Memory B cell (primary cell): ENCODE measurements around the gene PARP16.

Experiments
- ATAC-seq: fragments of 150-1000 bp; cut with Tn5 transposase; 2 replicates; pipeline ENCODE4 v1.10.0; 2021; ENCODE audit warnings: low read depth, mild to moderate bottlenecking, moderate library complexity
- DNase-seq, 2 donors: peaks; one replicate each; pipeline ENCODE4 v3.0.0; 2022; ENCODE audit warnings: low spot score in 2 of 2
- H3K27ac Mint-ChIP-seq: one replicate; pipeline ENCODE4 v1.8.0; 2022; ENCODE audit warnings: mild to moderate bottlenecking, moderate library complexity, mixed read lengths
- H3K27me3 Mint-ChIP-seq: one replicate; pipeline ENCODE4 v1.8.0; 2022; ENCODE audit warnings: mixed read lengths
- H3K36me3 Mint-ChIP-seq: one replicate; pipeline ENCODE4 v1.8.0; 2022; ENCODE audit warnings: mild to moderate bottlenecking, mixed read lengths
- H3K4me1 Mint-ChIP-seq: one replicate; pipeline ENCODE4 v1.8.0; 2022; ENCODE audit warnings: mixed read lengths
- H3K4me3 Mint-ChIP-seq: one replicate; pipeline ENCODE4 v1.8.0; 2022; ENCODE audit warnings: mild to moderate bottlenecking, moderate library complexity, mixed read lengths
- H3K9me3 Mint-ChIP-seq: one replicate; pipeline ENCODE4 v1.8.0; 2022; ENCODE audit warnings: mixed read lengths

Gene PARP16

DNA sequence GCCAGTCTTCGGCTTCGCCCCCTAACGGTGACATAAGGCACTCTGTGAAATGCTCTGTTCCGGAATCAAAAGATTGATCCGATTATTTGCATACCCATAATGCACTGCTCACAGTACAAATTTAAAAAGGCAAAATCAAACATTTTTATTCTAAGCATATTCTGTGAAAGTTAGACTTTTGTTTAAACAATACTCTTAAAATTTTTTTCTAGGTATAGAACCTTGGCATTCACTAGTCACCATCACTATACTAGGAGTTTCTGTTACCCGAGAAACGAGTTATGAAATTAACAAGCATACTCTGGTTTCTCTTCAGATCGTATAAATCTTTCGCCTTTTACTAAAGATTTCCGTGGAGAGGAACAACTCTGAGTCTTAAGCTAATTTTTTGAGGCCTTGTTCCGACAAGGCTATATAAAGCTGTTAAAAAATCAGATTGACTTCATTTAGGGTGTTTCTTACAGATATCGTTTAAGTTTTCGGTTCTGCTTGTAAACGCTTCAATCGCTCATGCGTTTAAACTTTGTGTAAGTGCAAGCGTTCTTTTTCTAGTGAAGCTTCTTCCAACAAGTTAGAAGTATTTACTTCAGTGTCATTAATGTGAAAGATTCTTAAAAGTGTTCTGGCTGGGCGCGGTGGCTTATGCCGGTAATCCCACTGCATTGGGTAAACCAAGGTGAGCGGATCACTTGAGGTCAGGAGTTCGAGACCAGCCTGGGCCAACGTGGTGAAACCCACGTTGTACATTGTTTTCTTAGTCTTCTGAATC is 17.9 kb upstream of the PARP16 start, which contains the start of gene RNU5B-1:
Gene RNU5B-1 (plus strand): TSS at position 297 of the 769 bp plus-strand sequence.
- H3K27me3 Mint-ChIP-seq: no peaks in the 10 kb centered on the region
- peaks cover 9% of the 10 kb centered on the region for H3K4me1 Mint-ChIP-seq
- ATAC-seq: peak; percentile 79
- peak within 1 kb of the TSS; percentile 100 for H3K27ac Mint-ChIP-seq
- H3K36me3 Mint-ChIP-seq: no peaks in the 10 kb centered on the region
- peak within 1 kb of the TSS; percentile 91 for H3K4me3 Mint-ChIP-seq
- H3K9me3 Mint-ChIP-seq: no peaks in the 10 kb centered on the region
- peak; percentile 68 to 87 for DNase-seq

- ATAC-seq (no peak), DNase-seq (no peak)
- Mint-ChIP-seq H3K27ac (peak overlapping the region; percentile 100), H3K4me3 (peak overlapping the region; percentile 91), H3K9me3 (no peaks in the 10 kb centered on the region), H3K36me3 (no peaks in the 10 kb centered on the region), H3K27me3 (no peaks in the 10 kb centered on the region), H3K4me1 (peaks cover 9% of the 10 kb centered on the region)
Measured at GRCh38 chr15:65303687-65304380, 17.2 kb upstream of the PARP16 start.

GRCh38 chr15:65302061-65302460 is 15.4 kb upstream of the PARP16 start:
- H3K4me1 Mint-ChIP-seq: peaks cover 9% of the 10 kb centered on the region
- H3K9me3 Mint-ChIP-seq: no peaks in the 10 kb centered on the region
- no peaks in the 10 kb centered on the region for H3K27me3 Mint-ChIP-seq
- no peak for DNase-seq
- no peak for ATAC-seq
- H3K4me3 Mint-ChIP-seq: no peak overlapping the region
- no peak overlapping the region for H3K27ac Mint-ChIP-seq
- no peaks in the 10 kb centered on the region for H3K36me3 Mint-ChIP-seq

DNA sequence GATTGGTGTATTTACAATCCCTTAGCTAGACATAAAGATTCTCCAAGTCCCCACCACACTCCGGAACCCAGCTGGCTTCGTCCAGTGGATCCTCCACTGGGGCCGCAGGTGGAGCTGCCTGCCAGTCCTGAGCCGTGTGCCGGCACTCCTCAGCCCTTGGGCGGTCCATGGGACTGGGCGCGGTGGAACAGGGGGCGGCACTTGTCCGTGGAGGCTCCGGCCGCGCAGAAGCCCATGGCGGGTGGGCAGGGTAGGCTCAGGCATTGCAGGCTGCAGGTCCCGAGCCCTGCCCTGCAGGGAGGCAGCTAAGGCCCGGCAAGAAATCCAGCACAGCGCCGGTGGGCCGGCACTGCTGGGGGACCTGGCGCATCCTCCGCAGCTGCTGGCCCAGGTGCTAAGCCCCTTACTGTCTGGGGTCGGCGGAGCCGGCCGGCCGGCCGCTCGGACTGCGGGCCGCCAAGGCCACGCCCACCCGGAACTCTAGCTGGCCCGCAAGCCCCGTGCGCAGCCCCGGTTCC is 14.3 kb upstream of the PARP16 start:
- no peaks in the 10 kb centered on the region for H3K9me3 Mint-ChIP-seq
- peaks cover 13% of the 10 kb centered on the region for H3K4me1 Mint-ChIP-seq
- H3K27me3 Mint-ChIP-seq: no peaks in the 10 kb centered on the region
- no peak for ATAC-seq
- DNase-seq: no peak
- H3K36me3 Mint-ChIP-seq: no peaks in the 10 kb centered on the region
- no peak overlapping the region for H3K4me3 Mint-ChIP-seq
- peak overlapping the region; percentile 84 for H3K27ac Mint-ChIP-seq

DNA sequence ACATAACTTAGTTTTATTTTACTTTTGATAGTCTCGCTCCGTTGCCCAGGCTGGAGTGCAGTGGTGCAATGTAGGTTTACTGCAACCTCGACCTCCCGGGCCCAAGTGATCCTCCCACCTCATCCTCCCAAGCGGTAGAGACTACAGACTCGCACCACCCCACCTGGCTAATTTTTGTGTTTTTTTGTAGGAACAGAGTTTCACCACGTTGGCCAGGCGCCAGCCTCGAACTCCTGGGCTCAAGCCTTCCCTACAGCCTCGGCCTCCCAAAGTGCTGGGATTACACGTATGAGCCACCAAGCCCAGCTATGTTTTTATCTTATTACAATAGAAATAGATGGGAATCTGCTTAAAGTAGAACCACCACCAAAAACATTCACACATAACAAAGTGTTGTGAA is 12.0 kb upstream of the PARP16 start:
- ATAC-seq: no peak
- no peak for DNase-seq
- Mint-ChIP-seq H3K4me3 (peak overlapping the region; percentile 39), H3K36me3 (no peaks in the 10 kb centered on the region), H3K27me3 (no peaks in the 10 kb centered on the region), H3K27ac (no peak overlapping the region), H3K4me1 (peaks cover 6% of the 10 kb centered on the region), H3K9me3 (no peaks in the 10 kb centered on the region)

GRCh38 chr15:65292938-65293518 is 6.3 kb upstream of the PARP16 start:
- Mint-ChIP-seq H3K4me3 (no peak overlapping the region), H3K4me1 (peaks cover 14% of the 10 kb centered on the region), H3K36me3 (no peaks in the 10 kb centered on the region), H3K9me3 (no peaks in the 10 kb centered on the region), H3K27ac (no peak overlapping the region), H3K27me3 (no peaks in the 10 kb centered on the region)
- no peak for ATAC-seq
- DNase-seq: no peak

GRCh38 chr15:65290228-65290627 is 3.5 kb upstream of the PARP16 start:
- ATAC-seq (no peak), DNase-seq (no peak)
- H3K36me3 Mint-ChIP-seq: no peaks in the 10 kb centered on the region
- H3K4me3 Mint-ChIP-seq: no peak overlapping the region
- no peaks in the 10 kb centered on the region for H3K27me3 Mint-ChIP-seq
- H3K27ac Mint-ChIP-seq: no peak overlapping the region
- no peaks in the 10 kb centered on the region for H3K9me3 Mint-ChIP-seq
- H3K4me1 Mint-ChIP-seq: peaks cover 23% of the 10 kb centered on the region

GRCh38 chr15:65289261-65289854 is 2.7 kb upstream of the PARP16 start:
- Mint-ChIP-seq H3K27me3 (no peaks in the 10 kb centered on the region), H3K27ac (no peak overlapping the region), H3K4me1 (peaks cover 23% of the 10 kb centered on the region), H3K9me3 (no peaks in the 10 kb centered on the region), H3K4me3 (no peak overlapping the region), H3K36me3 (no peaks in the 10 kb centered on the region)
- DNase-seq: no peak
- ATAC-seq: no peak

DNA sequence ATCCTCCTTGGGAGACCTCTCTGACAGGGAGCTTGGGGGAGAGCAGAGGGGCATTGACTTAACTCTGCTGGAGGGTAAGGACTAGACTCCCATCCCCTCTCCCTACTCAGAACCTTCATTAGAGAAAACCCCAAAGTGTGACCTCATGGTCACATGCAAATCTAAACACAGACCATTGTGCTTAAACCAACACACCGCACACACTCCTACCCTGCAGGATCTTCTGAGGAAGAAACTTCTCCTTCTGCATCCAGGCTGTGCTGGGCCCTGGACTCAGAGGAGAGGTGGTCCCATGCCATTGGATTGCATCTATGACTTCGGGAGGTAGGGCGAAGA is 805 bp upstream of the PARP16 start:
- Mint-ChIP-seq H3K36me3 (peaks cover 4% of the 10 kb centered on the region), H3K27ac (peak overlapping the region; percentile 91), H3K27me3 (no peaks in the 10 kb centered on the region), H3K4me3 (peak overlapping the region; percentile 93), H3K9me3 (no peaks in the 10 kb centered on the region), H3K4me1 (peaks cover 28% of the 10 kb centered on the region)
- DNase-seq (peak in 1 of 2 donors; percentile 18), ATAC-seq (peak; percentile 40)

DNA sequence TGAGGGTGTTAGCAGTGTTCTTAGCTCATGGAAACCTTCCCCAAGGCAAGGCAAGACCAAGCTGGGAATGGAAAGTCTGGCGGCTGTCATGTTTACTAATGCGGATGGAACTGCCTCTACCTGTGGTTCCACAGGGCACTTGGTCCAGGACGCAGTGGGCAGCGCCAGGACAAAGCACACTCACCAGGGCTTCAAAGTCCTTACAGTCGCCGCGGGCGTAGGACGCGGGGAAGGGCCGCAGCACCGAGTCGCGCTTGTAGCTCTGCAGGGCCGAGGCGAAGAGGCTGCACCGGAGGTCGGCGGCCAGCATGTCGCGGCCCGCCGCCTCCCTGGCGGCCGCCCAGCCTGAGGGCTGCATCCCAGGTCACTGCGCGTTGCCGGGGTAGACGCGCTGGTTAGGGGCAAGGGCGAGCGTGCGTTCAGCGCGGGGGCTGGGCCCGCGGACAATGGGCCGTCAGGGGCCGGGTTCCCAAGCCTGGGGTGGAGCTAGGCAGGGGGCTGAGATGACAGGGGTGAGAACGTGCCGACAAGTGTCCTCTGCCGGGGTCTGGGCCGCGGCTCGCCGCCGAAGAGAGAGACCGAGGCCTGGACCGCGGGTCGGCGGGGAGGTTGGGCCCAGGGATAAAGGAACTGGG is 497 bp downstream of the PARP16 start:
- Mint-ChIP-seq H3K4me1 (peaks cover 27% of the 10 kb centered on the region), H3K27ac (peak overlapping the region; percentile 91)
- DNase-seq: peak in 1 of 2 donors; percentile 21

GRCh38 chr15:65285291-65286068 is 1.2 kb downstream of the PARP16 start:
- Mint-ChIP-seq H3K4me3 (peak overlapping the region; percentile 93), H3K4me1 (peaks cover 26% of the 10 kb centered on the region), H3K27ac (peak overlapping the region; percentile 91), H3K27me3 (no peaks in the 10 kb centered on the region), H3K36me3 (peaks cover 4% of the 10 kb centered on the region), H3K9me3 (no peaks in the 10 kb centered on the region)
- no peak for ATAC-seq
- DNase-seq: no peak

More for the DNA sequence above, 497 bp downstream of the PARP16 start:
- Mint-ChIP-seq H3K27me3 (no peaks in the 10 kb centered on the region), H3K9me3 (no peaks in the 10 kb centered on the region), H3K4me3 (peak overlapping the region; percentile 93), H3K36me3 (peaks cover 4% of the 10 kb centered on the region)
- ATAC-seq: peak; percentile 4

DNA sequence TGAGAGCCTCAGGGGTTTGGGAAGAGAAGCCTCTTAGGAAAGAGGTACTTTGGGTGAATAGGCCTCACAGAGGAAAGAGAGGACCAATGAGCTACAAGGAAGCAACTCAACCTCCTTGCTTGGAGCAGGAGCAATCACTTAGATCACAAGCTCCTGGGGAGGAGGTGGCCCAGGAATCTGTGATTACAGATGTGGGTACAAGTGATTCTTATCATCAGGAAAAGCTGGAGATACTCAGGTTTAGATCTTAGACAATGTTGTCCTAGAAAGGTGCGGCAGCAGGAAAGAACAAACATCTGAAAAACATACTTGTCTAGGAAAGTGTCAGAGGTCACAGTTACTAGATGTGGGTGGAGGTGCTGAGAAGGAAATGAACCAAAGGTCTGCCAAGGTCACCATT is 8.2 kb downstream of the PARP16 start:
- H3K4me3 Mint-ChIP-seq: no peak overlapping the region
- no peaks in the 10 kb centered on the region for H3K27me3 Mint-ChIP-seq
- H3K9me3 Mint-ChIP-seq: no peaks in the 10 kb centered on the region
- DNase-seq (no peak), ATAC-seq (no peak)
- no peak overlapping the region for H3K27ac Mint-ChIP-seq
- peaks cover 14% of the 10 kb centered on the region for H3K36me3 Mint-ChIP-seq
- H3K4me1 Mint-ChIP-seq: peaks cover 15% of the 10 kb centered on the region

DNA sequence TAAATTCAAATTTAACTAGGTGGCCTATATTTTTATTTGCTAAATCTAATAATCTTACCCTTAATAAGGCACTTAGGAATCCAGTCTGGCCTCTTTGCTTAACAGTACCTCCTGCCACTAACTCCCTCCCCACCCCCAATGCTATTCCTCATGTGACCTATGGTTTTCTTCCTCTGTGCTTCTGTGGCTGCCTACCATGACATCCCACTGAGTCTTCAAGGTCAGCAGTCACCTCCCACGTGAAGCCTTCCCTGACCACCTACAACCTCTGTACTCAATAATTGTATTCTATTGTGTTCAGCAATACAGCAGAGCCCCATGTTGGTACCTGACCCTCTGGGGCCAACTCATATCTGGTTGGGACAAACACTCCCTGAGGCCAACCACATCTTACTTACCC is 9.7 kb downstream of the PARP16 start:
- ATAC-seq (no peak), DNase-seq (no peak)
- no peaks in the 10 kb centered on the region for H3K9me3 Mint-ChIP-seq
- H3K4me3 Mint-ChIP-seq: no peak overlapping the region
- peaks cover 13% of the 10 kb centered on the region for H3K4me1 Mint-ChIP-seq
- peaks cover 13% of the 10 kb centered on the region for H3K36me3 Mint-ChIP-seq
- no peaks in the 10 kb centered on the region for H3K27me3 Mint-ChIP-seq
- no peak overlapping the region for H3K27ac Mint-ChIP-seq
